Epithelial cell of umbilical artery (primary cell): Measurements from ENCODE around the gene TFEC. TPM values are rescaled to one million over a fixed set of nuclear protein-coding genes. Genes with fewer than 3 reads are reported as not detected.

Experiments used
- total RNA-seq: library from RNA; depleted of rRNA; stranded (reverse); fragments of >200 nt; gene quantifications from 2 replicates; pipeline ENCODE4 v1.2.3, GENCODE V29; 2014

The TFEC gene
- total RNA-seq: 1.7 and 1.9 TPM in 2 replicates

DNA sequence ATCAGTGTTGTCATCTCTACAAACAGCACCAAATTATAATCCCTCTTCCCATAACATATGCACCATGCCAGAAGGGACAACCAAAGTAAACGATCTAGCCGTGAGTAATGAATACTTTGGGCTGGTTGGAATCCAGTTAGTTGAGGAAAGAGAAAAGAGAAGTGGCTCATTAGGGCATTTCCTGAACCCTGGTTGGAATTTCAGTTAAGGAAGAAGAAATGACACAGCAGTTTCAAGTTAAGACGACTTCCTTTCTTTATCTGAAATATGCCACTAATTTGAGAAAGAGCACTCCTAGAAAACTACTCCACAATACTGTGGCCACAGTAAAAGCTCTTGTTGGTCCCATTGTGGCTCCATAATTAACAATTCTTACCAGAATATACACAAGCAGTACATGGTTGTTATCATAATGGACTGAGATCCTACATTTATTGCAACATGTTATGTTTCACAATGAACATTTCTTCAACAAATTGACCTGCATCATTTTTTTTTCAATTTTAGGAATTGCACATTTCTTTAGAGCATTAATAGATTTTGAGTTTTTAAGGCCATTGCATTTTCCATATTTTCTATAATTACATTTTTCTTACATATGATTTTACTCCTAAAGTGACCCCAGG lies at the start of gene TFEC:
TSS of gene TFEC (minus strand) at position 113 of the 626 bp plus-strand sequence. CDS start 46,322 bp downstream, outside the sequence.

Other genes starting within 250 kb of the TFEC start
- gene TES, start 179.8 kb upstream of the TFEC start, total RNA-seq: 117 and 146 TPM in 2 replicates